ENCODE data around the gene PARD3B.

DNA sequence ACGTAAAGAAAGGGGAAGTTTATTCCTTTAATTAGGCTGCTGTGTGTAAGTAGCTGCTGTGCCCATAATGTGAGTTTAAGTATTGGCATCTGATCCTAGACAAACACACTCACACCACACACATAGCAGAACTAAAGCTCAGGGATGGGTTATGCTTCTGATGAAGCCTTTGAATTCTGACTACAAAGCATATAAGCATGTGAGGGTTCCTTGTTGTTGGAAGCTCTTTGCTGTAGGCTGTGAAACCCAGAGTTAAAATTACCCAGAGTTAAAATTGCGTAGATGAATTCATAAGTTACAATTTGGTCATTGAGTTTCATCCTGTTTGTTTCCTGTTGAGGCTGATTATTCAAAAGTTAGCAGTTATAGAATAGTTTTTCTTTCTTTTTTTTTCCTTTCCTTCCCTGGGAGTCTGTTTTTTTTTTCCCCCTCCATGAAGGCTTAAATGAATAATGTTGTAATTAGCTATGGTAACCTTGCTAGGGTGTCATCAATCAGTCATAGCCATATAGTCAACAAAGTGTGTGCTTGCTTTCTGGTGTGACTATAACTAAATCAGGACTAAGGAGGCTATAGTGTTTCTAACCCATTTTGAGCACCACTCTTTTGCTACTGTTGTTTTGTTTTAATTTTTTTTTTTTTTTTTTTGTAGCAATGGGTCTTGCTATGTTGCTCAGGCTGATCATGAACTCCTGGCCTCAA is 426.1 kb downstream of the PARD3B start:
- TF ChIP-seq GATA2 (IDR thresholded peaks at IDR 0.05; ENCODE audit: low read depth, low read length) (no peak), GATA3 (IDR thresholded peaks at IDR 0.05; ENCODE audit: low read depth, low read length) (no peak)

Data from SH-SY5Y (cell line).